Heart right ventricle (tissue), 16 donors: ENCODE data around the gene PSMC1. TPM values are rescaled to one million over a fixed set of nuclear protein-coding genes. Genes with fewer than 3 reads are reported as not detected.

ENCODE experiments used
- ATAC-seq, 8 donors: fragments of 200-7000 bp; cut with Tn5 transposase; one replicate each; pipeline ENCODE4 v1.9.1; 2020; ENCODE audit warnings: mild to moderate bottlenecking in 8 of 8, moderate library complexity in 8 of 8, moderate number of reproducible peaks in 1 of 8
- DNase-seq, 2 donors: peaks; one replicate each; pipeline ENCODE4 v3.0.0-alpha.2; 2020
- H3K27ac ChIP-seq, 10 donors: fragments of 200-600 bp; sonication (generic) in 2 of 10; one replicate each; pipeline versions ENCODE4 v1.5.0 to v1.8.0; 2020 to 2022; ENCODE audit warnings: mild to moderate bottlenecking in 3 of 10
- H3K27me3 ChIP-seq, 7 donors: fragments of 200-600 bp; one replicate each; pipeline ENCODE4 v1.8.0; 2021 to 2022; ENCODE audit warnings: mild to moderate bottlenecking in 2 of 7
- H3K36me3 ChIP-seq, 9 donors: fragments of 200-600 bp; sonication (generic) in 1 of 9; one replicate each; pipeline versions ENCODE4 v1.5.0 to v1.8.0; 2020 to 2022; ENCODE audit warnings: mild to moderate bottlenecking in 2 of 9
- H3K4me1 ChIP-seq, 9 donors: fragments of 200-600 bp; sonication (generic) in 1 of 9; one replicate each; pipeline versions ENCODE4 v1.5.0 to v1.8.0; 2020 to 2022; ENCODE audit warnings: mild to moderate bottlenecking in 4 of 9
- H3K4me3 ChIP-seq, 10 donors: fragments of 200-600 bp; sonication (generic) in 2 of 10; one replicate each; pipeline versions ENCODE4 v1.5.0 to v1.8.0; 2020 to 2022; ENCODE audit warnings: mild to moderate bottlenecking in 7 of 10, moderate library complexity in 2 of 10
- H3K9me3 ChIP-seq, 11 donors: fragments of 200-600 bp in 10 of 11; sonication (generic) in 2 of 11; one replicate each; pipeline versions ENCODE4 v1.5.0 to v1.8.0; 2013 to 2022; ENCODE audit warnings: mild to moderate bottlenecking in 2 of 11, control low read depth in 1 of 11, moderate library complexity in 1 of 11
- CTCF ChIP-seq, 9 donors: fragments of 200-600 bp; sonication (generic) in 2 of 9; IDR thresholded peaks; one replicate each; pipeline versions ENCODE4 v1.5.0 to v1.8.0; 2021 to 2022; ENCODE audit warnings: antibody characterized with exemption in 9 of 9, mild to moderate bottlenecking in 5 of 9, moderate library complexity in 1 of 9
- WGBS, 2 donors: extraction: QIAGEN DNeasy Blood & Tissue Kit; methylation state at CpG; one replicate each; pipeline ENCODE4 v1.1.7; 2013; ENCODE audit warnings: inconsistent platforms in 1 of 2; 5-methylcytosine and 5-hydroxymethylcytosine counted together
- intact Hi-C, 10 donors: fragments of 100-400 bp; cut with DNase I; formaldehyde crosslinking; loops; one replicate each; pipeline versions ENCODE4 v1.11.1 to v1.14.2; 2022
- polyA plus RNA-seq, 2 donors: library from polyadenylated mRNA; stranded (reverse); fragments of 200-250 nt; gene quantifications; one replicate each; pipeline ENCODE4 v1.2.3, GENCODE V29; 2013
- total RNA-seq, 10 donors: library from RNA; stranded (reverse); fragmentation: NEBNext Ultra II Directional in 3 of 10; extraction: Animal tissue kit (Norgen Biotek cat#: 25700) in 3 of 10; gene quantifications; one replicate each; pipeline versions ENCODE4 v1.2.1 to v1.2.4, GENCODE V29; 2021 to 2023
- donor health status: Arrhythmogenic right ventricular cardiomyopathy.
- donor health status: ischemic (EF 13 %, LVEDD 7.1; RV severe dilation, severe dysfunction).
- donor health status: healthy with polysubstance abuse.
- donor health status: DM: no; HTN: yes; CAD: no.
- donor health status: DM: no; HTN: no; CAD: no.
- donor health status: ischemic (EF 25% LVEDD 6.9; RV normal size, moderate dysfunction).
- donor health status: ischemic (EF 25% LVEDD 5.7; RV mildly dilated, moderate dysfunction).
- donor health status: healthy.
- donor health status: DM: yes; HTN: yes; CAD: no.
- donor health status: Ischemic cardiomyopathy.
- donor health status: ischemic (EF 35%, LVEDD 5.7; RV mildly dilated, moderate dysfunction).
- donor health status: nonischemic (EF 11% LVEDD 7.7; RV severe dilation, severe dysfunction).
- donor health status: DM: yes; HTN: yes; CAD: no.
- donor health status: PGD.
- donor health status: ischemic (EF 29% LVEDD 5.4; RV normal size, mild dysfunction).
- donor health status: nonischemic (EF 23%, LVEDD 6.1; RV moderate dilation, normal function).

Gene PSMC1
- total and polyA plus RNA-seq, 12 donors = 107 to 226 (median 128) TPM

GRCh38 chr14:90303473-90303872 lies 47.1 kb downstream of the PSMC1 start:
- intact Hi-C loops = loop anchor here in 9 of 10 donors (5.0 to 10.0 kb wide), 10 partner anchors 91 to 599 kb away; partner anchors contain the start of genes CALM1 (in 2 of the 9) and TTC7B (in 1 of the 9)
- ATAC-seq (no peak), DNase-seq (no peak)
- H3K4me1 ChIP-seq = peaks cover 5 to 34% (median 22%) of the 10 kb centered on the region in 9 donors
- H3K4me3 ChIP-seq = no peak overlapping the region
- peaks cover 0 to 81% (median 9%) of the 10 kb centered on the region in 9 donors for H3K36me3 ChIP-seq
- no peaks in the 10 kb centered on the region for H3K9me3 ChIP-seq
- H3K27me3 ChIP-seq = no peaks in the 10 kb centered on the region
- WGBS, 2 donors = 95% methylated on average over 4 of the region's 4 CpGs
- H3K27ac ChIP-seq = peak overlapping the region in 1 of 10 donors; percentile 63
- TF ChIP-seq CTCF (IDR thresholded peaks at IDR 0.05) = no peak

GRCh38 chr14:90304502-90304901 lies 48.1 kb downstream of the PSMC1 start:
- no peak for ATAC-seq
- peaks cover 5 to 30% (median 22%) of the 10 kb centered on the region in 9 donors for H3K4me1 ChIP-seq
- no peak for DNase-seq
- intact Hi-C loops = loop anchor here in 9 of 10 donors (5.0 to 10.0 kb wide), 10 partner anchors 90 to 598 kb away; partner anchors contain the start of genes CALM1 (in 2 of the 9) and TTC7B (in 1 of the 9)
- H3K27ac ChIP-seq = no peak overlapping the region
- peaks cover 0 to 82% (median 9%) of the 10 kb centered on the region in 9 donors for H3K36me3 ChIP-seq
- H3K9me3 ChIP-seq = no peaks in the 10 kb centered on the region
- H3K4me3 ChIP-seq = no peak overlapping the region
- no peaks in the 10 kb centered on the region for H3K27me3 ChIP-seq
- TF ChIP-seq CTCF (IDR thresholded peaks at IDR 0.05) = no peak

GRCh38 chr14:90305176-90305601 lies 48.8 kb downstream of the PSMC1 start:
- H3K36me3 ChIP-seq = peaks cover 0 to 83% (median 9%) of the 10 kb centered on the region in 9 donors
- ATAC-seq = no peak
- intact Hi-C loops = loop anchor here in 6 of 10 donors (5.0 to 10.0 kb wide), 5 partner anchors 90 to 590 kb away; partner anchors contain the start of gene CALM1 (in 1 of the 6)

GRCh38 chr14:90308561-90308960 lies 52.2 kb downstream of the PSMC1 start:
- Histone ChIP-seq H3K27ac (no peak overlapping the region), H3K9me3 (no peaks in the 10 kb centered on the region), H3K36me3 (peaks cover 0 to 98% (median 24%) of the 10 kb centered on the region in 9 donors), H3K4me3 (no peak overlapping the region), H3K4me1 (no peaks in the 10 kb centered on the region), H3K27me3 (no peaks in the 10 kb centered on the region)
- intact Hi-C loops = loop anchor here in 6 of 10 donors (5.0 to 10.0 kb wide), 5 partner anchors 86 to 586 kb away; partner anchors contain the start of gene CALM1 (in 1 of the 6)
- no peak for TF ChIP-seq CTCF (IDR thresholded peaks at IDR 0.05)
- no peak for DNase-seq
- no peak for ATAC-seq
- WGBS, 2 donors = 94 to 97% methylated on average over 7 of the region's 7 CpGs

More at GRCh38 chr14:90305176-90305601, 48.8 kb downstream of the PSMC1 start:
- Histone ChIP-seq H3K4me1 (peaks cover 5 to 23% (median 17%) of the 10 kb centered on the region in 9 donors), H3K27me3 (no peaks in the 10 kb centered on the region), H3K27ac (no peak overlapping the region), H3K4me3 (no peak overlapping the region), H3K9me3 (no peaks in the 10 kb centered on the region)
- TF ChIP-seq CTCF (IDR thresholded peaks at IDR 0.05) = no peak
- 91 to 93% methylated on average over 4 of the region's 4 CpGs for WGBS, 2 donors
- no peak for DNase-seq
